ENCODE data around the gene FBXW11.

- no peak for TF ChIP-seq CTCF (IDR thresholded peaks at IDR 0.05)
- no peak for TF ChIP-seq POLR2A (IDR thresholded peaks at IDR 0.05)
Observed at GRCh38 chr5:171980792-171981191, 25.6 kb downstream of the FBXW11 start.
